Osteoblast (primary cell): Measurements from ENCODE around the gene SOCS2. TPM values are rescaled to one million over a fixed set of nuclear protein-coding genes. Genes with fewer than 3 reads are reported as not detected.

ENCODE experiments used
- DNase-seq: peaks from one replicate; pipeline ENCODE4 v3.0.0; 2011; ENCODE audit warnings: low spot score, mixed read lengths; ENCODE audit not compliant: insufficient read length; ENCODE audit errors: missing footprints
- H2AFZ ChIP-seq: 2 replicates; pipeline ENCODE4 v1.6.0; 2011; ENCODE audit warnings: mild to moderate bottlenecking, low read length
- H3K27ac ChIP-seq: 2 replicates; pipeline ENCODE4 v1.5.1; 2011; ENCODE audit warnings: mild to moderate bottlenecking, low read depth, low read length, moderate library complexity
- H3K27me3 ChIP-seq: 2 replicates; pipeline ENCODE4 v1.6.0; 2012; ENCODE audit warnings: mild to moderate bottlenecking, control low read depth, inconsistent platforms, low read length, moderate library complexity; ENCODE audit not compliant: insufficient read depth
- H3K36me3 ChIP-seq: 2 replicates; pipeline ENCODE4 v1.5.1; 2011; ENCODE audit warnings: mild to moderate bottlenecking, low read length, control low read depth, moderate library complexity; ENCODE audit not compliant: insufficient read depth
- H3K4me1 ChIP-seq: 2 replicates; pipeline ENCODE4 v1.5.1; 2011; ENCODE audit warnings: mild to moderate bottlenecking, low read length, control low read depth, moderate library complexity; ENCODE audit not compliant: insufficient read depth
- H3K4me2 ChIP-seq: 2 replicates; pipeline ENCODE4 v1.6.0; 2011; ENCODE audit warnings: mild to moderate bottlenecking, low read length; ENCODE audit not compliant: insufficient read depth
- H3K4me3 ChIP-seq: fragments of 200-600 bp; sonication (generic); 3 replicates; pipeline ENCODE4 v1.5.1; 2012; ENCODE audit warnings: mild to moderate bottlenecking, low read length, inconsistent platforms; ENCODE audit not compliant: insufficient read depth
- H3K79me2 ChIP-seq: 2 replicates; pipeline ENCODE4 v1.6.0; 2012; ENCODE audit warnings: mild to moderate bottlenecking, low read length, control low read depth, inconsistent platforms; ENCODE audit not compliant: insufficient read depth
- H3K9me3 ChIP-seq: 2 replicates; pipeline ENCODE4 v1.5.1; 2011; ENCODE audit warnings: low read depth, low read length, control low read depth
- H4K20me1 ChIP-seq: 2 replicates; pipeline ENCODE4 v1.6.0; 2012; ENCODE audit warnings: mild to moderate bottlenecking, low read length, control low read depth; ENCODE audit not compliant: insufficient read depth
- total RNA-seq: library from RNA; depleted of rRNA; stranded (reverse); fragments of >200 nt; gene quantifications from 2 replicates; pipeline ENCODE4 v1.2.3, GENCODE V29; 2012
- TF ChIP-seq, protein P1 (sequence below): IDR thresholded peaks from 2 replicates; pipeline ENCODE4 v1.5.1; 2011; ENCODE audit warnings: mild to moderate bottlenecking, low read depth, low read length, moderate library complexity; ENCODE audit errors: extremely low read depth

The SOCS2 gene
- total RNA-seq, 1 donor: 32.6 TPM

DNA sequence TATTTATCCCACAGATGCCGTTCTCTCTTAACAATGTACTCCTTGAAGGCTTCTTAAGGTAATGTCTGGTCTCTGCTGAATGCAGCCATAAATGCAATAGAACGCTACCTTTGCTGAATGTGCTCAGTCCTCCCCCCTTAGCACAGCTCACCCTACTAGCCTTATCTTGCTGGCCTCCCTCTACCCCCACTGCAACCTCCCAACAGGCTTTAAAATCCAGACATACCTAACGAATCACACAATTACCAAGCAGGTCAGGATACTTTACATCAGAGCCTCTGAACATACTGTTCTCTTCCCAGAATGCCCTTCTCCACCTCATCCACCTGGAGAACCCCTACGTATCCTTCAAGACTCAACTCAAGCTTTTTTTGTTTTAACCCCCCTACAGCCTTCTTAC lies 53.7 kb downstream of the SOCS2 start:
- Histone ChIP-seq H3K4me1 (peaks cover 33% of the 10 kb centered on the region), H3K9me3 (no peaks in the 10 kb centered on the region), H3K79me2 (no peaks in the 10 kb centered on the region), H3K36me3 (no peaks in the 10 kb centered on the region), H2AFZ (peak overlapping the region; percentile 17), H4K20me1 (no peaks in the 10 kb centered on the region), H3K4me2 (no peak overlapping the region), H3K27me3 (no peaks in the 10 kb centered on the region), H3K27ac (peak overlapping the region; percentile 94), H3K4me3 (no peak overlapping the region)
- TF ChIP-seq, protein P1, sequence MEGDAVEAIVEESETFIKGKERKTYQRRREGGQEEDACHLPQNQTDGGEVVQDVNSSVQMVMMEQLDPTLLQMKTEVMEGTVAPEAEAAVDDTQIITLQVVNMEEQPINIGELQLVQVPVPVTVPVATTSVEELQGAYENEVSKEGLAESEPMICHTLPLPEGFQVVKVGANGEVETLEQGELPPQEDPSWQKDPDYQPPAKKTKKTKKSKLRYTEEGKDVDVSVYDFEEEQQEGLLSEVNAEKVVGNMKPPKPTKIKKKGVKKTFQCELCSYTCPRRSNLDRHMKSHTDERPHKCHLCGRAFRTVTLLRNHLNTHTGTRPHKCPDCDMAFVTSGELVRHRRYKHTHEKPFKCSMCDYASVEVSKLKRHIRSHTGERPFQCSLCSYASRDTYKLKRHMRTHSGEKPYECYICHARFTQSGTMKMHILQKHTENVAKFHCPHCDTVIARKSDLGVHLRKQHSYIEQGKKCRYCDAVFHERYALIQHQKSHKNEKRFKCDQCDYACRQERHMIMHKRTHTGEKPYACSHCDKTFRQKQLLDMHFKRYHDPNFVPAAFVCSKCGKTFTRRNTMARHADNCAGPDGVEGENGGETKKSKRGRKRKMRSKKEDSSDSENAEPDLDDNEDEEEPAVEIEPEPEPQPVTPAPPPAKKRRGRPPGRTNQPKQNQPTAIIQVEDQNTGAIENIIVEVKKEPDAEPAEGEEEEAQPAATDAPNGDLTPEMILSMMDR: no peak
- DNase-seq: no peak

Other genes starting within 250 kb of the SOCS2 start
- gene NUDT4, start 194.8 kb upstream of the SOCS2 start, total RNA-seq: 138 and 145 TPM in 2 replicates
- 44.2 and 53.0 TPM in 2 replicates for gene UBE2N, start 130.7 kb upstream of the SOCS2 start, total RNA-seq
- gene MRPL42, start 105.2 kb upstream of the SOCS2 start, total RNA-seq: 26.5 and 29.0 TPM in 2 replicates
- gene CRADD, start 104.7 kb downstream of the SOCS2 start, total RNA-seq: 15.3 and 15.6 TPM in 2 replicates